Peyer's patch (tissue), 4 donors: ENCODE results near the gene SIDT2. TPM values are rescaled to one million over a fixed set of nuclear protein-coding genes. Genes with fewer than 3 reads are reported as not detected.
A peak's percentile ranks its signal among the peaks of the same experiment; 100 is the strongest.

ENCODE experiments used
- DNase-seq, 3 donors: peaks; one replicate each; pipeline ENCODE4 v3.0.0-alpha.2; 2017 to 2019
- H3K27ac ChIP-seq, 4 donors: fragments of 200-600 bp; sonication (generic); one replicate each; pipeline ENCODE4 v1.5.1; 2016 to 2019
- H3K27me3 ChIP-seq, 2 donors: fragments of 200-600 bp; sonication (generic); one replicate each; pipeline ENCODE4 v1.5.1; 2019
- H3K36me3 ChIP-seq, 3 donors: fragments of 200-600 bp; sonication (generic); one replicate each; pipeline ENCODE4 v1.5.1; 2016 to 2019
- H3K4me1 ChIP-seq, 4 donors: fragments of 200-600 bp; sonication (generic); one replicate each; pipeline ENCODE4 v1.5.1; 2016 to 2019
- H3K4me3 ChIP-seq, 4 donors: fragments of 200-600 bp; sonication (generic); 1 replicate in 3 of 4; 2 replicates in 1 of 4; pipeline ENCODE4 v1.5.1; 2016 to 2019; ENCODE audit warnings: mild to moderate bottlenecking in 1 of 4
- H3K9me3 ChIP-seq, 4 donors: fragments of 200-600 bp; sonication (generic); one replicate each; pipeline ENCODE4 v1.5.1; 2016 to 2019; ENCODE audit warnings: mild to moderate bottlenecking in 1 of 4
- CTCF ChIP-seq, 6 experiments: fragments of 450-650 bp in 4 of 6; fragments of 200-600 bp in 2 of 6; sonication (generic) in 1 of 6; IDR thresholded peaks; one replicate each; pipeline ENCODE4 v1.5.1; 2017 to 2019; ENCODE audit warnings: antibody characterized with exemption in 6 of 6, mild to moderate bottlenecking in 3 of 6, moderate library complexity in 1 of 6
- POLR2A ChIP-seq, 2 donors: fragments of 450-650 bp; IDR thresholded peaks; one replicate each; pipeline ENCODE4 v1.5.1; 2017; ENCODE audit warnings: antibody characterized with exemption in 2 of 2, mild to moderate bottlenecking in 2 of 2, moderate library complexity in 2 of 2
- total RNA-seq, 4 donors: library from RNA; depleted of rRNA; stranded (reverse); fragments of >200 nt; gene quantifications; one replicate each; pipeline ENCODE4 v1.1.0, GENCODE V29; 2016

The SIDT2 gene
- total RNA-seq, 4 donors from 2014 or later: 69.3 to 201 (median 162) TPM

- DNase-seq: no peak
- Histone ChIP-seq H3K9me3 (no peaks in the 10 kb centered on the region), H3K36me3 (peaks cover 0 to 73% (median 0%) of the 10 kb centered on the region in 3 donors), H3K4me3 (no peak overlapping the region), H3K4me1 (peaks cover 0 to 61% (median 7%) of the 10 kb centered on the region in 4 donors), H3K27ac (peak overlapping the region; percentile 49 to 86 (median 68)), H3K27me3 (no peaks in the 10 kb centered on the region)
- TF ChIP-seq CTCF (IDR thresholded peaks at IDR 0.05) (no peak), POLR2A (IDR thresholded peaks at IDR 0.05) (no peak)
Observed at GRCh38 chr11:117219995-117220394, 41.5 kb downstream of the SIDT2 start.

DNA sequence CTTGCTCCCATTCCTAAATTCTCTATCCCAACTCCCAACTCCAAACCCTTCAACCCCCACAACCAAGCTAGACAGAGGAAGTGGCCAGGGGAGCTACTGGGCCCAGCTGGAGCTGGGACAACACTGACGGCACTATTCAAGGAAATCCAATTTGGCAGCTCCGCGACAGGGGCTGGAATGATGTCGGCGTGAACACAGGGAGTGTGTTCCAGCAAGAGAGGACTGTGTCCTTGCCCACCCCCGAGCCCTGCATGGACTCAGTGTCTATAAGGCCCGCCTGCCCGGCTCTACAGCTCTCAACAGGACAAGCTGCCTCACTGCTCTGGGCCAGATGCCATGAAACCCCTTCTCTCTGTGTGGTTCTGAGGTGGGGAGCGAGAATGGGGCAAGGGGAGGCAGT is 42.0 kb downstream of the SIDT2 start:
- H3K9me3 ChIP-seq: no peaks in the 10 kb centered on the region
- peaks cover 0 to 67% (median 7%) of the 10 kb centered on the region in 4 donors for H3K4me1 ChIP-seq
- DNase-seq: peak in 1 of 3 donors; percentile 49
- H3K4me3 ChIP-seq: no peak overlapping the region
- peak overlapping the region; percentile 49 to 86 (median 65) for H3K27ac ChIP-seq
- no peaks in the 10 kb centered on the region for H3K27me3 ChIP-seq
- peaks cover 0 to 70% (median 0%) of the 10 kb centered on the region in 3 donors for H3K36me3 ChIP-seq
- TF ChIP-seq CTCF (IDR thresholded peaks at IDR 0.05) (no peak), POLR2A (IDR thresholded peaks at IDR 0.05) (no peak)

GRCh38 chr11:117220999-117221774 is 42.6 kb downstream of the SIDT2 start:
- TF ChIP-seq CTCF (IDR thresholded peaks at IDR 0.05) (no peak), POLR2A (IDR thresholded peaks at IDR 0.05) (no peak)
- Histone ChIP-seq H3K9me3 (no peaks in the 10 kb centered on the region), H3K27ac (peak overlapping the region; percentile 49 to 86 (median 65)), H3K36me3 (peaks cover 0 to 66% (median 0%) of the 10 kb centered on the region in 3 donors), H3K4me3 (no peak overlapping the region), H3K27me3 (no peaks in the 10 kb centered on the region), H3K4me1 (peaks cover 0 to 73% (median 7%) of the 10 kb centered on the region in 4 donors)
- peak in 1 of 3 donors; percentile 36 for DNase-seq

GRCh38 chr11:117221775-117222517 is 43.4 kb downstream of the SIDT2 start:
- no peaks in the 10 kb centered on the region for H3K9me3 ChIP-seq
- DNase-seq: peak in 2 of 3 donors; percentile 55 to 58
- no peaks in the 10 kb centered on the region for H3K27me3 ChIP-seq
- no peak for TF ChIP-seq POLR2A (IDR thresholded peaks at IDR 0.05)
- TF ChIP-seq CTCF (IDR thresholded peaks at IDR 0.05): no peak
- H3K4me3 ChIP-seq: no peak overlapping the region
- H3K27ac ChIP-seq: peak overlapping the region; percentile 49 to 86 (median 65)
- peaks cover 0 to 63% (median 0%) of the 10 kb centered on the region in 3 donors for H3K36me3 ChIP-seq
- peaks cover 0 to 75% (median 7%) of the 10 kb centered on the region in 4 donors for H3K4me1 ChIP-seq

GRCh38 chr11:117222991-117223740 is 44.6 kb downstream of the SIDT2 start:
- Histone ChIP-seq H3K27me3 (no peaks in the 10 kb centered on the region), H3K36me3 (peaks cover 0 to 63% (median 0%) of the 10 kb centered on the region in 3 donors), H3K4me3 (no peak overlapping the region), H3K9me3 (no peaks in the 10 kb centered on the region), H3K4me1 (peaks cover 0 to 75% (median 7%) of the 10 kb centered on the region in 4 donors), H3K27ac (peak overlapping the region in 2 of 4 donors; percentile 85 to 86)
- TF ChIP-seq CTCF (IDR thresholded peaks at IDR 0.05): no peak
- DNase-seq: peak in 1 of 3 donors; percentile 34
